Ascending aorta (tissue), 2 donors: Measurements from ENCODE around the gene MEF2A. TPM values are rescaled to one million over a fixed set of nuclear protein-coding genes. Genes with fewer than 3 reads are reported as not detected.

Source experiments
- DNase-seq, 2 donors: peaks; one replicate each; pipeline ENCODE4 v3.0.0-alpha.2; 2019; ENCODE audit warnings: low spot score in 2 of 2
- H3K27ac ChIP-seq, 2 donors: fragments of 200-600 bp; sonication (generic); one replicate each; pipeline ENCODE4 v1.5.1; 2016 to 2017; ENCODE audit warnings: mild to moderate bottlenecking in 1 of 2
- H3K27me3 ChIP-seq: fragments of 200-600 bp; sonication (generic); one replicate; pipeline ENCODE4 v1.5.1; 2017
- H3K36me3 ChIP-seq, 2 donors: fragments of 200-600 bp; sonication (generic); one replicate each; pipeline ENCODE4 v1.5.1; 2016
- H3K4me1 ChIP-seq, 2 donors: fragments of 200-600 bp; sonication (generic); one replicate each; pipeline ENCODE4 v1.5.1; 2016 to 2017; ENCODE audit warnings: mild to moderate bottlenecking in 1 of 2
- H3K4me3 ChIP-seq, 2 donors: fragments of 200-600 bp; sonication (generic); one replicate each; pipeline ENCODE4 v1.5.1; 2016 to 2017; ENCODE audit warnings: mild to moderate bottlenecking in 1 of 2
- H3K9me3 ChIP-seq, 2 donors: fragments of 200-600 bp; sonication (generic); one replicate each; pipeline ENCODE4 v1.5.1; 2016
- intact Hi-C: fragments of 100-400 bp; cut with DNase I; formaldehyde crosslinking; loops from one replicate; pipeline ENCODE4 v1.15.1; 2023
- total RNA-seq: library from RNA; depleted of rRNA; stranded (reverse); fragments of >200 nt; gene quantifications from one replicate; pipeline ENCODE4 v1.1.0, GENCODE V29; 2016
- TF ChIP-seq, protein P1 (sequence below), 3 experiments: fragments of 200-600 bp in 2 of 3; fragments of 450-650 bp in 1 of 3; sonication (generic) in 2 of 3; IDR thresholded peaks; one replicate each; pipeline ENCODE4 v1.5.1; 2016 to 2019; ENCODE audit warnings: antibody characterized with exemption in 3 of 3, mild to moderate bottlenecking in 1 of 3, moderate library complexity in 1 of 3

Gene MEF2A
- total RNA-seq, 1 donor from 2014 or later, result 99.4 TPM

DNA sequence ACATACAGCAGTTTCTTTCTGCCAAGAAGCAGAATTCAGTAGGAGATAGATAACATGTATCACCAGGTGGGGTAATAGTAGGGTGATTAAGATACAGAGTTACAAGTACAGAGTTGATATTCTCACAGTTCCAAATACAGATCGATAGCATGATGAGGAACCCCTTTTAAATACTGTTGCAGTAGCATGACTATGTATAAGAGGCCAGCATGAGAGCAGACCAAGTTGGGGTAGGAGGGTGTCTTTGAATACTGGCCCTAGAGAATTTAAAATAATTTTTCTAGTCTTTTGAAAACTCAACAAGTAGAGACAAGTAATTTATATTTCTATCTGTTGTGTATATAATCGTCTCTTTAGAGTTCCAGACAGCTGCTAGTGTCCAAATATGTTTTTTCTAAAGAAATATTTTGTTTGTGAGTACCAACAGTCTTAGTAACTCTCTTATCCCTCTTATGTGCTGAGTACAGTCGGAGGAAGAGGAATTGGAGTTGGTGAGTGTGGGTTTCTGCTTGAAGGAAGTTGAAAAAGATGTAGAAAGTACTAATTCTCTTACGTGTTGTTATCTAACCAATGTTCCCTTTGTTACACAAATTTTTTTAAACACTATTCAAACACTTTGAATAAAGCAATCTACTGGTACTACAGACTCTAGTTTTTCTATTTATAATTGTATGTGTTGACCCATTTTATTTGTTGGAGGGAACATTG lies 137.3 kb downstream of the MEF2A start:
- Histone ChIP-seq H3K27ac (peak overlapping the region; percentile 80 to 83), H3K4me3 (no peak overlapping the region)
- intact Hi-C loops, result loop anchor here (1.0 to 10.0 kb wide), 3 partner anchors 138 to 298 kb away; partner anchors contain the start of gene MEF2A

DNA sequence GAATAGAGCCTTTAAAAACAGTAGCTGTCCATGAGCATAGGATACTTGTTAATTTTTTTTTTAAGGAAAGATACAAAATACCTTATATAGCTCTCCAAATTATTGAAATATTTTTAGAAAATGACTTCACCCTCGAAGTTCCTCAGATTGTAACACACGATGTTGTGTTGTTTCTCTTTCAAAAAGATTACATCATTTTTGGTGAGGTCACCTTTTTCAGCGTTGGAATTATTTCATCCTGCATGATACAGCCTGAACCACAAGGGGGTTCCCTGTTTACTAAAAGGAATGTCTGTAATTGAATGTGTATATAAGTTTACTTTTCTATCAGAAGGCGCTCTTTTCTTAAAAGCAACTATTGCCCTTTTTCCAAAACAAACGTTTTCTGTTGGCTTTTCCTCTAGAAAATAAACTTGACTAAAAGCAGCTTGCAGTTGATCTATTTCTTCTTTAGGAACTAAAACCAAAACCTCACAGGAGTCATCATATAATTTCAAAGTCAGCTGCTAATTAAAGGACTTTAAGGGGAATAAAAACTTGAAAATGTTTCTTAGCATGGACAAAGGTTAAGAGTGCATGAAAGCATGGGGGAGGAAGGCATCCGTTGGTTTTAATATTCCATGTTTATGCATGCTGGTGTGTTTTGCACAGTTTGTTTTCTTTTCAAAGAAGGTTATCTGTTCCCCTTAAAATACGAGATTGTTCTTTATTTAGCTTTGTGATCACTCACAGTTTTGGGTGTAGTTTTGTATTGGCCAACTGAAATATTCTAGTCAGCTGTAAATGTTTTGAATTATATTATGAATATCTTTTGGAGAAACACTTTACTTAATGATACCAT lies 138.0 kb downstream of the MEF2A start:
- Histone ChIP-seq H3K4me3 (peak overlapping the region; percentile 23), H3K4me1 (peaks cover 0 to 20% of the 10 kb centered on the region in 2 donors), H3K9me3 (no peaks in the 10 kb centered on the region), H3K27ac (peak overlapping the region; percentile 80 to 83), H3K27me3 (no peaks in the 10 kb centered on the region), H3K36me3 (no peaks in the 10 kb centered on the region)
- TF ChIP-seq, protein P1, sequence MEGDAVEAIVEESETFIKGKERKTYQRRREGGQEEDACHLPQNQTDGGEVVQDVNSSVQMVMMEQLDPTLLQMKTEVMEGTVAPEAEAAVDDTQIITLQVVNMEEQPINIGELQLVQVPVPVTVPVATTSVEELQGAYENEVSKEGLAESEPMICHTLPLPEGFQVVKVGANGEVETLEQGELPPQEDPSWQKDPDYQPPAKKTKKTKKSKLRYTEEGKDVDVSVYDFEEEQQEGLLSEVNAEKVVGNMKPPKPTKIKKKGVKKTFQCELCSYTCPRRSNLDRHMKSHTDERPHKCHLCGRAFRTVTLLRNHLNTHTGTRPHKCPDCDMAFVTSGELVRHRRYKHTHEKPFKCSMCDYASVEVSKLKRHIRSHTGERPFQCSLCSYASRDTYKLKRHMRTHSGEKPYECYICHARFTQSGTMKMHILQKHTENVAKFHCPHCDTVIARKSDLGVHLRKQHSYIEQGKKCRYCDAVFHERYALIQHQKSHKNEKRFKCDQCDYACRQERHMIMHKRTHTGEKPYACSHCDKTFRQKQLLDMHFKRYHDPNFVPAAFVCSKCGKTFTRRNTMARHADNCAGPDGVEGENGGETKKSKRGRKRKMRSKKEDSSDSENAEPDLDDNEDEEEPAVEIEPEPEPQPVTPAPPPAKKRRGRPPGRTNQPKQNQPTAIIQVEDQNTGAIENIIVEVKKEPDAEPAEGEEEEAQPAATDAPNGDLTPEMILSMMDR (IDR thresholded peaks at IDR 0.05), result peak; percentile 67 to 70 (median 67)
- intact Hi-C loops, result loop anchor here (1.0 to 10.0 kb wide), 4 partner anchors 139 to 418 kb away; partner anchors contain the start of gene MEF2A
- DNase-seq, result no peak

More for the DNA sequence above, 137.3 kb downstream of the MEF2A start:
- Histone ChIP-seq H3K9me3 (no peaks in the 10 kb centered on the region), H3K27me3 (no peaks in the 10 kb centered on the region), H3K4me1 (peaks cover 0 to 13% of the 10 kb centered on the region in 2 donors), H3K36me3 (no peaks in the 10 kb centered on the region)
- TF ChIP-seq, protein P1 (IDR thresholded peaks at IDR 0.05), result no peak
- DNase-seq, result no peak

DNA sequence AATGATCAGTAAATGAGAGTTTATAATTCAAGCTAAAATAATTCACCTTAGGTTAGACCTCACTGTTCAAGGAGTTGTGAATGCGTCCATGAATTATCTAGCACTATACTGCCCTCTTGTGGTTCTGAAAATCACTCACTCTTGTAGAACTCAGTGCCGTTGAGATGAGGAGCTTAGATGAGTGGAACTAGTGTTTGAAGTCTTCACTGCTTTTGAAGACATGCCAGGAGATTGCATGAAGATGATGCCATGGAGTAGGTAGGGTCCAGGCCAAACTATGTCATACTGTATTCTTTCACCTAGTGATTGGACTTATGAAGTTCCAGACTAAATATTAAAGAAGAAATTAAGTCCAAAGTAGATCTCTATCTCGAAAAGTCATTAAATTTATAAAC lies 138.7 kb downstream of the MEF2A start:
- peak overlapping the region; percentile 82 to 83 for H3K27ac ChIP-seq

DNA sequence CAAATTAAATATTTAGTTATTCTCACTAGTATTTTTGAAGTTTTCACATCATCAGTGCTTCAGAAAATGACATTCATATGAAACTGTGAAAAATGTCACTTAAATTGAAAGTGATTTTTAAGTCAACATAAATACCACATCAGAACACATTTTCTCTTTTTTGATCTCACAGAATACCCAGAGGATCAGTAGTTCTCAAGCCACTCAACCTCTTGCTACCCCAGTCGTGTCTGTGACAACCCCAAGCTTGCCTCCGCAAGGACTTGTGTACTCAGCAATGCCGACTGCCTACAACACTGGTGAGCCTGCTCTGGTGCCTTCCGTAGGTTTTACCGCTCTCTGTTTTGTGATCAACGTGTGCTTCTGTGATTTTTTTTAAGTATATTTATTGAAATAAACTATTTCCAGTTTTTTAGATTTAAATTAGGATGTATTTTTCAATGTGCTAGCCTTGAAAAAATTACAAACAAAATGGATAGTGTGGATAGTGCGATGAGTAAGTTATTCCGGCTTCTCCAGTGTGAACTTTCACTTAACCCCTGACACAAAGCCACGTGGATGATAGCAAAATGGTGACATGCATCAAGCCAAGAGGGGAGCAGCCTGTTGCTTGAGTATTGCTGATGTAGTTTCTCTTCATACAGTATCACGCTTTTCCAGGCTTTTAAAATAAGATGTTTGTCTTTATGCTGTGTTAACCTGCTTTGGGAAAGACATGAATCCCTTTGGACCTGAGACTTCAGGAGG lies 140.9 kb downstream of the MEF2A start:
- H3K4me1 ChIP-seq, result peaks cover 2 to 30% of the 10 kb centered on the region in 2 donors
- H3K4me3 ChIP-seq, result peak overlapping the region in 1 of 2 donors; percentile 47
- no peak for DNase-seq
- H3K36me3 ChIP-seq, result peaks cover 8 to 12% of the 10 kb centered on the region in 2 donors
- H3K27me3 ChIP-seq, result no peaks in the 10 kb centered on the region
- H3K9me3 ChIP-seq, result no peaks in the 10 kb centered on the region
- peak overlapping the region; percentile 82 to 83 for H3K27ac ChIP-seq
- TF ChIP-seq, protein P1 (IDR thresholded peaks at IDR 0.05), result no peak
- intact Hi-C loops, result loop anchor here (5.0 to 10.0 kb wide), 3 partner anchors 264 to 364 kb away; no protein-coding TSS in a partner anchor

More for the DNA sequence above, 138.7 kb downstream of the MEF2A start:
- no peak for DNase-seq
- intact Hi-C loops, result loop anchor here (1.0 to 10.0 kb wide), 2 partner anchors 300 to 418 kb away; no protein-coding TSS in a partner anchor
- H3K4me3 ChIP-seq, result no peak overlapping the region
- no peaks in the 10 kb centered on the region for H3K9me3 ChIP-seq
- H3K36me3 ChIP-seq, result no peaks in the 10 kb centered on the region
- TF ChIP-seq, protein P1 (IDR thresholded peaks at IDR 0.05), result peak; percentile 66 to 73 (median 66)
- no peaks in the 10 kb centered on the region for H3K27me3 ChIP-seq
- H3K4me1 ChIP-seq, result peaks cover 0 to 26% of the 10 kb centered on the region in 2 donors
